ENCODE measurements around the gene HAUS7.

- TF ChIP-seq, protein P1, sequence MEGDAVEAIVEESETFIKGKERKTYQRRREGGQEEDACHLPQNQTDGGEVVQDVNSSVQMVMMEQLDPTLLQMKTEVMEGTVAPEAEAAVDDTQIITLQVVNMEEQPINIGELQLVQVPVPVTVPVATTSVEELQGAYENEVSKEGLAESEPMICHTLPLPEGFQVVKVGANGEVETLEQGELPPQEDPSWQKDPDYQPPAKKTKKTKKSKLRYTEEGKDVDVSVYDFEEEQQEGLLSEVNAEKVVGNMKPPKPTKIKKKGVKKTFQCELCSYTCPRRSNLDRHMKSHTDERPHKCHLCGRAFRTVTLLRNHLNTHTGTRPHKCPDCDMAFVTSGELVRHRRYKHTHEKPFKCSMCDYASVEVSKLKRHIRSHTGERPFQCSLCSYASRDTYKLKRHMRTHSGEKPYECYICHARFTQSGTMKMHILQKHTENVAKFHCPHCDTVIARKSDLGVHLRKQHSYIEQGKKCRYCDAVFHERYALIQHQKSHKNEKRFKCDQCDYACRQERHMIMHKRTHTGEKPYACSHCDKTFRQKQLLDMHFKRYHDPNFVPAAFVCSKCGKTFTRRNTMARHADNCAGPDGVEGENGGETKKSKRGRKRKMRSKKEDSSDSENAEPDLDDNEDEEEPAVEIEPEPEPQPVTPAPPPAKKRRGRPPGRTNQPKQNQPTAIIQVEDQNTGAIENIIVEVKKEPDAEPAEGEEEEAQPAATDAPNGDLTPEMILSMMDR (IDR thresholded peaks at IDR 0.05): no peak
- TF ChIP-seq POLR2A (IDR thresholded peaks at IDR 0.05): no peak
Observed at GRCh38 chrX:153486171-153486570, 15.8 kb upstream of the HAUS7 start.

All from uterus (tissue), 2 donors.